Trophoblast cell (in vitro differentiated cells and primary cell): ENCODE results near the gene GXYLT1.

ENCODE experiments used
- DNase-seq, 2 donors: peaks; one replicate each; pipeline ENCODE4 v3.0.0-alpha.2; 2016
- H2AFZ ChIP-seq: 2 replicates; pipeline ENCODE4 v1.6.1; 2013; ENCODE audit warnings: low read length, moderate library complexity, mild to moderate bottlenecking; ENCODE audit not compliant: insufficient read depth, poor library complexity
- H2AK5ac ChIP-seq: 2 replicates; pipeline ENCODE4 v1.6.1; 2013; ENCODE audit warnings: mild to moderate bottlenecking, low read length
- H2BK120ac ChIP-seq: 2 replicates; pipeline ENCODE4 v1.6.1; 2013; ENCODE audit warnings: low read length, mild to moderate bottlenecking, moderate library complexity; ENCODE audit not compliant: insufficient read depth, poor library complexity
- H2BK12ac ChIP-seq: 2 replicates; pipeline ENCODE4 v1.6.1; 2013; ENCODE audit warnings: mild to moderate bottlenecking, low read length, moderate library complexity
- H2BK5ac ChIP-seq: 2 replicates; pipeline ENCODE4 v1.6.1; 2013; ENCODE audit warnings: low read length, low read depth, moderate library complexity, mild to moderate bottlenecking; ENCODE audit not compliant: poor library complexity
- H3K14ac ChIP-seq: 2 replicates; pipeline ENCODE4 v1.6.1; 2013; ENCODE audit warnings: mild to moderate bottlenecking, low read length
- H3K18ac ChIP-seq: 2 replicates; pipeline ENCODE4 v1.6.1; 2013; ENCODE audit warnings: mild to moderate bottlenecking, low read length
- H3K23ac ChIP-seq: 2 replicates; pipeline ENCODE4 v1.6.1; 2013; ENCODE audit warnings: low read length
- H3K27ac ChIP-seq: 2 replicates; pipeline ENCODE4 v1.5.1; 2013; ENCODE audit warnings: low read depth, mild to moderate bottlenecking, inconsistent platforms, low read length, moderate library complexity
- H3K27me3 ChIP-seq: 2 replicates; pipeline ENCODE4 v1.6.1; 2013; ENCODE audit warnings: inconsistent platforms, mild to moderate bottlenecking, low read length, moderate library complexity; ENCODE audit not compliant: insufficient read depth
- H3K36me3 ChIP-seq, 2 experiments: 1 replicate in 1 of 2; 2 replicates in 1 of 2; pipeline ENCODE4 v1.6.1; 2013; ENCODE audit warnings: low read length in 2 of 2, mild to moderate bottlenecking in 2 of 2, moderate library complexity in 1 of 2; ENCODE audit not compliant: insufficient read depth in 2 of 2, control insufficient read depth in 1 of 2
- H3K4ac ChIP-seq: 2 replicates; pipeline ENCODE4 v1.6.1; 2013; ENCODE audit warnings: low read depth, mild to moderate bottlenecking, low read length, moderate library complexity
- H3K4me1 ChIP-seq, 2 experiments: 1 replicate in 1 of 2; 2 replicates in 1 of 2; pipeline ENCODE4 v1.6.1; 2013; ENCODE audit warnings: low read length in 2 of 2, mild to moderate bottlenecking in 2 of 2, moderate library complexity in 1 of 2; ENCODE audit not compliant: insufficient read depth in 2 of 2, control insufficient read depth in 1 of 2
- H3K4me2 ChIP-seq: 2 replicates; pipeline ENCODE4 v1.6.1; 2013; ENCODE audit warnings: inconsistent platforms, mild to moderate bottlenecking, low read length, moderate library complexity
- H3K4me3 ChIP-seq: 2 replicates; pipeline ENCODE4 v1.5.1; 2013; ENCODE audit warnings: mild to moderate bottlenecking, low read depth, low read length, inconsistent platforms
- H3K79me1 ChIP-seq: one replicate; pipeline ENCODE4 v1.6.1; 2013; ENCODE audit warnings: low read length
- H3K79me2 ChIP-seq: 2 replicates; pipeline ENCODE4 v1.6.1; 2013; ENCODE audit warnings: low read length, mild to moderate bottlenecking; ENCODE audit not compliant: control insufficient read depth, insufficient read depth, poor library complexity
- H3K9ac ChIP-seq: 2 replicates; pipeline ENCODE4 v1.6.1; 2013; ENCODE audit warnings: mild to moderate bottlenecking, low read length
- H3K9me3 ChIP-seq: 2 replicates; pipeline ENCODE4 v1.6.1; 2013; ENCODE audit warnings: low read depth, mild to moderate bottlenecking, control low read depth, inconsistent platforms, low read length; ENCODE audit not compliant: insufficient read depth
- H4K12ac ChIP-seq: 2 replicates; pipeline ENCODE4 v1.6.1; 2013; ENCODE audit warnings: low read depth, mild to moderate bottlenecking, low read length, moderate library complexity
- H4K8ac ChIP-seq: 2 replicates; pipeline ENCODE4 v1.6.1; 2013; ENCODE audit warnings: low read depth, mild to moderate bottlenecking, low read length, moderate library complexity
- H4K91ac ChIP-seq: one replicate; pipeline ENCODE4 v1.6.1; 2013; ENCODE audit warnings: low read depth, mild to moderate bottlenecking, low read length, moderate library complexity
- WGBS: extraction: QIAGEN DNeasy Blood & Tissue Kit; methylation state at CpG from one replicate; pipeline ENCODE4 v1.1.7; 2013; ENCODE audit warnings: missing lambda C conversion rate; ENCODE audit not compliant: insufficient read length, insufficient coverage; ENCODE audit errors: extremely low coverage; 5-methylcytosine and 5-hydroxymethylcytosine counted together

Gene GXYLT1

DNA sequence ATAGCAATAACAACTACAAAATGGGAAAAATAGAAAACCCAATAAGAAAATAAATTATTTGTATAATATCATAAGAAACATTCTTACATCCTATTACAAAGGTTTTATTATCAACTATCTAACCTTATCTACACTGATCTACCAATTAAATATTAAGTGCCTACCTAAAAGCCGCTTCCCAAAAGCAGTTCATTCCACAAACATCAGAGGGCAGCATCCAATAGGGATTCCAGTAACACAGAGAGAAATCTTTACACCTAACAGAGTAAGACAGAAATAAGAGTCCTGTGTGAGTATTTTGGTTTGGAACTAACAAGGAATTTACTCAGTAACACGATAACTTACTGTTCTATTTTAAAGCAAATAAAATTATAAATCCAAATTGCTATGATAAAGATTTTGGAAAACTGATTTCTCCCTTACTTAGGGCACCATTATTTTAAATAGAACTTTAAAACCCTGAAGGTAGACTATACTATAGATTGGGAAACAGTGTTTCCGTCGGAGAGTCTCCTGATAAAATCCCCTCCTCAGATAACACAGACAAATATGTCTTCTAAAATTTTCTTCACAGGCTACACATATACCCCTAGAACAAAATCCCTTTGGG is 15.0 kb downstream of the GXYLT1 start:
- H3K36me3 ChIP-seq: no peaks in the 10 kb centered on the region
- H4K12ac ChIP-seq: no peak overlapping the region
- H3K27ac ChIP-seq: no peak overlapping the region
- no peaks in the 10 kb centered on the region for H3K27me3 ChIP-seq
- no peaks in the 10 kb centered on the region for H3K4me1 ChIP-seq
- no CpG with 5 or more reads among the region's 4 CpGs for WGBS
- no peak overlapping the region for H3K4ac ChIP-seq
- no peak overlapping the region for H4K91ac ChIP-seq
- H3K14ac ChIP-seq: no peak overlapping the region
- no peak overlapping the region for H2AK5ac ChIP-seq
- no peaks in the 10 kb centered on the region for H3K79me2 ChIP-seq
- no peak overlapping the region for H2AFZ ChIP-seq
- no peak overlapping the region for H3K4me2 ChIP-seq
- H3K18ac ChIP-seq: no peak overlapping the region
- H3K9me3 ChIP-seq: no peaks in the 10 kb centered on the region
- no peak overlapping the region for H2BK5ac ChIP-seq
- no peak overlapping the region for H3K23ac ChIP-seq
- no peak overlapping the region for H3K9ac ChIP-seq
- H3K79me1 ChIP-seq: no peaks in the 10 kb centered on the region
- DNase-seq: peak; percentile 51 to 75
- no peak overlapping the region for H2BK120ac ChIP-seq
- H3K4me3 ChIP-seq: no peak overlapping the region
- H2BK12ac ChIP-seq: no peak overlapping the region
- H4K8ac ChIP-seq: no peak overlapping the region

DNA sequence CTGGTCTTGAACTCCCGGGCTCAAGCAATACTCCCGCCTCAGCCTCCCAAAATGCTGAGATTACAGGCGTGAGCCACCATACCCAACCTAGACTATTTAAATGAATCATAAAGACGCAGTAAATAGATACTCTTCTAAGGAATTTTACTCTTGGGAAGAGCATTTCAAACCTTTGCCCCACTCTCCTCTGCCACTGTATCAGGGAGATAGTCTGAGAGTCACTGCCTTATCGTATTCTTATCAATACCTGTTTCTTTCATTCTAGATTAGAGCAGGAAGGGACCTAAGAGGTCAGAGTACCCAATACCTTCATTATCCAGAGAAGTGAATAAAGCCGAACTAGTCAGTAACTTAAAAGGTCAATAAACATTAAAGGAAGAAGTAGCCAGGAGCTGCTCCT is 15.8 kb downstream of the GXYLT1 start:
- no CpG with 5 or more reads among the region's 6 CpGs for WGBS
- peak; percentile 47 to 67 for DNase-seq
- Histone ChIP-seq H3K27ac (no peak overlapping the region), H3K18ac (no peak overlapping the region), H3K79me1 (no peaks in the 10 kb centered on the region), H3K4me1 (no peaks in the 10 kb centered on the region), H4K12ac (no peak overlapping the region), H3K23ac (no peak overlapping the region), H3K27me3 (no peaks in the 10 kb centered on the region), H3K4me2 (no peak overlapping the region), H2BK12ac (no peak overlapping the region), H2BK5ac (no peak overlapping the region), H3K14ac (no peak overlapping the region), H3K4me3 (no peak overlapping the region), H2BK120ac (no peak overlapping the region), H2AFZ (no peak overlapping the region), H3K36me3 (no peaks in the 10 kb centered on the region), H3K4ac (no peak overlapping the region), H3K9ac (no peak overlapping the region), H3K79me2 (no peaks in the 10 kb centered on the region), H3K9me3 (no peaks in the 10 kb centered on the region), H4K91ac (no peak overlapping the region), H4K8ac (no peak overlapping the region), H2AK5ac (no peak overlapping the region)

DNA sequence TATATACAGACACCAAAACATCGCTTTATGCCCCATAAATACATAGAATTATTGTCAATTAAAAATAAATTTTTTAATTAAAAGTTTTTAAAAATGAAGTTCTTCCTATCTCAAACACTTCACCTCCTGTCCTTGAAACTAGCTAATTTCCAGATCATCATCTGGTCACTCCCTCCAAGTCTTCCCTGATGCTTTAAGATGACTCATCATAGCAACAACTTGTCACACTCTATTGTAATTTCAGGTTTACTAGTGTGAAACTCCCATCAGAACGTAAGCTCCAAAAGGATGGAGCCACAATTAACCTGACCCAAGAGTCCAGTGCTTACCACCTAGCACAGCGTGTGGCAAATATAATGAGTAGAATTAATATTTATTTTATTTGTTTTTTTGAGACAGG is 16.3 kb downstream of the GXYLT1 start:
- H3K79me1 ChIP-seq: no peaks in the 10 kb centered on the region
- no peak overlapping the region for H3K23ac ChIP-seq
- no peak overlapping the region for H3K4ac ChIP-seq
- H3K14ac ChIP-seq: no peak overlapping the region
- no peak overlapping the region for H4K91ac ChIP-seq
- no peak overlapping the region for H2BK120ac ChIP-seq
- DNase-seq: peak in 1 of 2 donors; percentile 16
- no peaks in the 10 kb centered on the region for H3K79me2 ChIP-seq
- no peak overlapping the region for H3K4me3 ChIP-seq
- H3K27ac ChIP-seq: no peak overlapping the region
- WGBS: no CpG with 5 or more reads among the region's 3 CpGs
- H3K9me3 ChIP-seq: no peaks in the 10 kb centered on the region
- H3K4me1 ChIP-seq: no peaks in the 10 kb centered on the region
- H2BK12ac ChIP-seq: no peak overlapping the region
- H2AK5ac ChIP-seq: no peak overlapping the region
- H3K4me2 ChIP-seq: no peak overlapping the region
- H3K27me3 ChIP-seq: no peaks in the 10 kb centered on the region
- no peak overlapping the region for H4K8ac ChIP-seq
- H4K12ac ChIP-seq: no peak overlapping the region
- H3K9ac ChIP-seq: no peak overlapping the region
- no peak overlapping the region for H3K18ac ChIP-seq
- no peak overlapping the region for H2BK5ac ChIP-seq
- no peak overlapping the region for H2AFZ ChIP-seq
- no peaks in the 10 kb centered on the region for H3K36me3 ChIP-seq

DNA sequence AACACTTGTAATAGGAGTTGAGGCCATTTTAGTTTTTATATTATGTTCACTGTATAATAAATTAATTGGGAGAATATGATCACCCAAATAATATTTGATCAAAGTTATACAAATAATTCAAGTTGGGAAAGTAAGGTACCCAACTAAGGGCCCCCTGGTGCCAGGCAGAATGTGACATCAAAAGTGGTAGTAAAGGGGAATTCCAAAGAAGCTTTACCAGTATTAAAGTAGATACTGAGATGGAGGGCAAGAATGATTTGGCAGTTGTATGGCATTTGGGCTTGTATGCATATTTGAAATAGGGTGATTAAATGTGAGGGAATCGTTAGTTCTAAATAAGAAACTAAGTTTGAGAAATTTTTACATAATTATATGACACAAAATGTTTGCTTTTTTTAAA is 17.7 kb downstream of the GXYLT1 start:
- Histone ChIP-seq H3K4ac (no peak overlapping the region), H4K12ac (no peak overlapping the region), H3K27me3 (no peaks in the 10 kb centered on the region), H3K9me3 (no peaks in the 10 kb centered on the region), H2BK12ac (no peak overlapping the region), H3K4me3 (no peak overlapping the region), H2BK120ac (no peak overlapping the region), H2AK5ac (no peak overlapping the region), H3K36me3 (no peaks in the 10 kb centered on the region), H2BK5ac (no peak overlapping the region), H3K27ac (no peak overlapping the region), H3K18ac (no peak overlapping the region), H3K4me1 (no peaks in the 10 kb centered on the region), H4K91ac (no peak overlapping the region), H3K79me2 (no peaks in the 10 kb centered on the region), H3K9ac (no peak overlapping the region), H4K8ac (no peak overlapping the region), H3K14ac (no peak overlapping the region), H3K79me1 (no peaks in the 10 kb centered on the region), H2AFZ (no peak overlapping the region), H3K23ac (no peak overlapping the region), H3K4me2 (no peak overlapping the region)
- whole genome bisulfite sequencing: no CpG with 5 or more reads among the region's 1 CpG
- no peak for DNase-seq
